NT2/D1 (cell line): Measurements from ENCODE around the gene SLC19A1.

Experiments
- DNase-seq: peaks from one replicate; pipeline ENCODE4 v3.0.0-alpha.2; 2011; ENCODE audit warnings: low read depth, low spot score
- H3K27me3 ChIP-seq: 2 replicates; pipeline ENCODE4 v1.6.0; 2011; ENCODE audit warnings: mild to moderate bottlenecking; ENCODE audit not compliant: insufficient read length, insufficient read depth
- H3K36me3 ChIP-seq: 2 replicates; pipeline ENCODE4 v1.6.1; 2011; ENCODE audit warnings: mild to moderate bottlenecking, low read length, mixed read lengths; ENCODE audit not compliant: insufficient read depth, insufficient read length
- H3K4me1 ChIP-seq: 2 replicates; pipeline ENCODE4 v1.5.1; 2011; ENCODE audit not compliant: insufficient read depth, insufficient read length
- H3K4me3 ChIP-seq: 2 replicates; pipeline ENCODE4 v1.5.1; 2011; ENCODE audit warnings: low read depth; ENCODE audit not compliant: insufficient read length
- H3K9ac ChIP-seq: 2 replicates; pipeline ENCODE4 v1.6.0; 2011; ENCODE audit warnings: low read depth; ENCODE audit not compliant: insufficient read length
- H3K9me3 ChIP-seq: 2 replicates; pipeline ENCODE4 v1.5.1; 2011; ENCODE audit warnings: mild to moderate bottlenecking, low read length; ENCODE audit not compliant: insufficient read depth
- SUZ12 ChIP-seq: IDR thresholded peaks from 2 replicates; pipeline ENCODE4 v1.6.1; 2011; ENCODE audit not compliant: insufficient read length, insufficient read depth; ENCODE audit errors: extremely low read depth
- YY1 ChIP-seq: IDR thresholded peaks from 2 replicates; pipeline ENCODE4 v1.6.1; 2011; ENCODE audit not compliant: insufficient read length, insufficient read depth
- ZNF274 ChIP-seq: IDR thresholded peaks from 2 replicates; pipeline ENCODE4 v1.6.1; 2011; ENCODE audit warnings: mild to moderate bottlenecking, low read depth, low read length

Gene SLC19A1

DNA sequence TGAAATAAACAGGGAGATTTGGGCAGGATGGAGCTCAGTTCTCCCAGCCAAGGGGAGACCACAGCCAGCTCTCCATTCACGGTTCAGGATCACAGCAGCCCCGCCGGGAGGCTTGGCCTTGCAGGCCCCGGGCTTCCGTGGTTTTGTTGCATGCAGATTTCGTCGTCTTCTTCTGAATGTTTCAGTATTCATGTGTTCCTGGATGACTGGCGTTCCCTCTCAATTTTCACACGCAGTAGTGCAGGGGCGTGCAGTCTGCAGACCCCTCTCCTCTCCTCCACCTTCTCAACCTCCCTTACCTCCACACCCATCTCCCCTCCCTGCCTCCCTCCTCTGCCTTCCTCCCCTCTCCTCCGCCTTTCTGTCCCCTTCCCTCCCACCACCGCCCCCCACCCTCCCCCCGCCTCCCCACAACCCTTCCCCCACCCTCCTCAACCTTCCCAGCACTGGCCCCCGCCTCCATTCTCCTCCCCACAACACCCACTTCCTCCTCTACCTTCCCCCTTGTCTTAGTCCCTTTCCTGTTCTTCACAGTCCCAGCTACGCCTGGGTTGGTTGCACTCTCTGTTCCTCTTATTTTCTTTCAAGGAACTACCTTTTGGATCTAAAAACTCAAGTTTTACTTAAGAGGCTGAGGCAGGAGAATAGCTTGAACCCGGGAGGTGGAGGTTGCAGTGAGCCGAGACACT lies 8.4 kb upstream of the SLC19A1 start:
- peak overlapping the region; percentile 16 for H3K4me3 ChIP-seq

DNA sequence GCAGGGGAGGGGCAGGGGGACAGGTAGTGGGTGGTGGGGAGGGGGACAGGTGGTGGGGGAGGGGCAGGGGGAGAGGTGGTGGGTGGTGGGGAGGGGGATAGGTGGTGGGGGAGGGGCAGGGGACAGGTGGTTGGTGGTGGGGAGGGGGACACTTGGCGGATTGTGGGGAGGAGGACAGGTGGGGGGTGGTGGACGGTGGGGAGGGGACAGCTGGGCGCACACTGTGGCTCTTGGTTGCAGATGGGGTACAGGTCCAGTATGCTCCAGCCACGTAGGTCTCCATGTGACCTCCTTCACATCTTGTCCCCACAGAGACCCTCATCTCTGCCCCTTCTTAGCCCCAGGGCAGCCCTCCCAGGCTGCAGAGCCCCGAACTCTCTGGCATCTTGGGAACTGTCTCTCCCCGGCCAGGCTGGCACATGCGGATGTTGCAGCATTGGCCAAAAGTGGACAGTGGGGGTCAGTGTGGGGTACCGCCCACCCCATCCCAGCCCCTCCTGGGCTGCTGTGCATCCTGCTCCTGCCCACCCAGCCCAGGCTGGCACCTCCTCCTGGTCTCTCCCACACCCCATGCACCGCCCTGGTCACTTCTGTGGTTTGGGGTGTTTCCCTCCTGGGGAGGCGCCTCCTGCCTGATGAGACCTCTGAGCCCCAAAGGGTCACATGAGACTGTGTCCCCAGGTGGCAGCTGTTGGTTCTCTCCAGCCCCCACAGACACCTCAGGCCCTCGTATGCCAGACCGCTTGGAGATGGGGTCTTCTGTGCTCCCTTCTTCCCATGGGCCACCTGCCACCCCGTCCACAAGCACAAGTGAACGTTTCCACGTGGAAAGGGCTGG lies 7.6 kb upstream of the SLC19A1 start:
- TF ChIP-seq YY1 (no peak), SUZ12 (no peak), ZNF274 (no peak)
- no peak for DNase-seq
- Histone ChIP-seq H3K4me3 (no peak overlapping the region), H3K9ac (peak overlapping the region; percentile 69), H3K36me3 (no peaks in the 10 kb centered on the region), H3K9me3 (peaks cover 6% of the 10 kb centered on the region; the same call in 1 of the 2 replicates), H3K27me3 (peaks cover 6% of the 10 kb centered on the region), H3K4me1 (peaks cover 30% of the 10 kb centered on the region)

More for the DNA sequence above, 8.4 kb upstream of the SLC19A1 start:
- TF ChIP-seq ZNF274 (no peak), YY1 (no peak), SUZ12 (no peak)
- H3K9me3 ChIP-seq = peaks cover 6% of the 10 kb centered on the region; the same call in 1 of the 2 replicates
- no peaks in the 10 kb centered on the region for H3K36me3 ChIP-seq
- H3K4me1 ChIP-seq = peaks cover 30% of the 10 kb centered on the region
- no peak for DNase-seq
- H3K9ac ChIP-seq = peak overlapping the region; percentile 69
- peaks cover 6% of the 10 kb centered on the region for H3K27me3 ChIP-seq

DNA sequence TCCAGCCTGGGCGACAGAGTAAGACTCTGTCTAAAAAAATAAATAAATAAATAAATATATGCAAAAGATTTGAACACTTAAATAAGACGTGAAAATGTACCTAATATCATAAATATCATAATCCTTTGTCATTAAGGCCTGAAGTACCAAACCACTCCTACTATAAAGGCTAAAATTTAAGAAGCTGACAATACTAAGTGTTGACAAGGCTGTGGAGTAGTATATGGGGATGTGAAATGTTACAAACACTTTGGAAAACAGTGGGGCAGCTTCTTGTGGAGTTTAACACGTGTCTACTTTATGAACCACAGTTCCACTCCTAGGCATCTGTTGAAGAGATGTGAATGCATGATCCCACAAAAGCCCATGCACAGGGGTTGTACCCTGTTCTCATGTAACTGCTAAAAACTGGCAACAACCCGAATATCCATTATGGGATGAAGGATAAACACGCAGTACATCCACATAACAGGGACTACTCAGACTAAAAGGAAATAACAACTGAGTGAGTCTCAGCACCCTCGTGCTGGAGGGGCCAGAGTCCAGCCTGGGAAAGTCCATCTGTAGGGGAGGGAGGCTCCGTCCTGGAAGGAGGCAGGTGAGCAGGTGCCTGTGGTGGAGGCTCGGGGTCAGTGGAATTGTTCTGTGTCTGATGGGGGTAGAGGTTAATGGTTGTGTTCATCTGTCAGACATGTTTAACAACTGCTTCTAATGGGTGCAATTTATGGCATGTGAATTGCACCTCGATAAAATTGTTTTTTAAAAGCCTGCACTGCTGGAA lies 6.7 kb upstream of the SLC19A1 start:
- no peak overlapping the region for H3K9ac ChIP-seq
- no peak for DNase-seq
- H3K36me3 ChIP-seq = no peaks in the 10 kb centered on the region
- H3K9me3 ChIP-seq = peaks cover 6% of the 10 kb centered on the region; the same call in 1 of the 2 replicates
- H3K4me1 ChIP-seq = peaks cover 27% of the 10 kb centered on the region
- H3K27me3 ChIP-seq = peaks cover 6% of the 10 kb centered on the region
- H3K4me3 ChIP-seq = no peak overlapping the region
- TF ChIP-seq SUZ12 (no peak), YY1 (no peak), ZNF274 (no peak)

DNA sequence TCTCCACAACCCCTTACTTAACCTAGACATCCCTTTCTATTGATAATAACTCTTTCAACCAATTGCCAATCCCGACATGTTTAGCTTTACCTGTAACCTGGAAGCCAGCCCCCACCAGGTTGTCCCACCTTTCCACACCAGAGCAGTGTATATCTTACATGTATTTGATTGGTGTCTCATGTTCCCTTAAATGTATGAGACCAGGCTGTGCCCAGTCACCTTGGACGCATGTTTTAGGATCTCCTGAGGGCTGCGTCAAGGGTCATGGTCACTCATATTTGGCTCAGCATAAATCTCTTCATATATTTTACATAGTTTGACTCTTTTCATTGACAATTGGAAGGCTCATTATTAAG lies 5.3 kb upstream of the SLC19A1 start:
- Histone ChIP-seq H3K36me3 (no peaks in the 10 kb centered on the region), H3K27me3 (peaks cover 6% of the 10 kb centered on the region), H3K4me1 (peaks cover 31% of the 10 kb centered on the region), H3K9me3 (peaks cover 6% of the 10 kb centered on the region; the same call in 1 of the 2 replicates), H3K9ac (no peak overlapping the region), H3K4me3 (no peak overlapping the region)
- DNase-seq = no peak
- no peak for TF ChIP-seq YY1
- TF ChIP-seq ZNF274 = no peak
- TF ChIP-seq SUZ12 = no peak

DNA sequence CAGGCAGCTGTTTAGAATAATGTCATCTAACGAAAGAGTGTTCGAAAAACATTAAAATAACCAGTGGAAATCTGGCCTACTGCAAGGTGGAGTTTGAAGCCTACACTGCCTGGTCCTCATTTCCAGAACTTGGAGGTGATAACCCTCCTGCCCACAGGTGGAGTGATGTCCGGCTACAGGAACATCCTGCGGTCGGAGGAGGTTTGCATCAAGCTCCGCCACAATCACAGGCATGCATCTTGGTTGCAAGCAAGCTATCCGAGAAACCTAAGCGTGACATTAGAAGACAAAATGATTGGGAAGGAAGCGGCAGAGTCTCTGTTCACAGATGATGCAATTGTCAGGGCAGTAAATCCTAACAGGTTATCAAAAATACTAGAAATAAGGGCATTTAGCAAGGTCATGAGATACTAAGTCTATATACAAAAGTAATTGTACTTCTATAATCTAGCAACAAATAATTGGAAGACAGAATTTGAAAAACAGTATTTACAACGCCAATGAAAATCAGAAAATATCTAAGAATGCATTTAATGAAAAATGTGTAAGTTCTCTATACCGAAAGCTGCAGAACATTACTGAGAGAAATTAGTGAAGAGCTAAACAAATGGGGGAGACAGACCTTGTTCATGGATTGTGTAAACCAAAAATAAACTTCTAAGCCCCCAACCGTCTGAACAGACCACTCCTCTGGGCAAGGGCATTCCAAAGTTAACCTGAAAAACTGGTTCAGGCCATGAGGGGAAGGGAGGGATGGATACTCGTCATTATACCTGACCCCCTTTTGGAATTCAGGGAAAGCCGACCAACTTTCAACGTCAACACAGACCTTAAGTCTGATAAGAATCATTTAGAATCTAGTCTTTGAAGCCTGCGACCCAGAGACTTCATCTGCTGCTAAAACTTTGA lies 4.7 kb upstream of the SLC19A1 start:
- H3K4me1 ChIP-seq = peaks cover 26% of the 10 kb centered on the region
- TF ChIP-seq SUZ12 (no peak), ZNF274 (no peak), YY1 (no peak)
- peaks cover 6% of the 10 kb centered on the region for H3K27me3 ChIP-seq

More for the DNA sequence above, 4.7 kb upstream of the SLC19A1 start:
- H3K4me3 ChIP-seq = no peak overlapping the region
- no peak for DNase-seq
- H3K36me3 ChIP-seq = no peaks in the 10 kb centered on the region
- no peak overlapping the region for H3K9ac ChIP-seq
- H3K9me3 ChIP-seq = peaks cover 6% of the 10 kb centered on the region; the same call in 1 of the 2 replicates
